HEK293T (cell line): ENCODE measurements around the gene SRSF10.

ENCODE experiments used
- CTCF ChIA-PET: fragments of 350-600 bp; formaldehyde crosslinking; extraction: SDS; loops from one replicate; lab custom pipeline; 2021; ENCODE audit warnings: antibody characterized with exemption, inconsistent platforms; lab: Yijun Ruan, JAX
- POLR2A ChIA-PET: fragments of 350-600 bp; formaldehyde crosslinking; extraction: SDS; loops from one replicate; lab custom pipeline; 2020; ENCODE audit warnings: antibody characterized with exemption, inconsistent platforms; lab: Yijun Ruan, JAX
- DNase-seq: peaks from one replicate; pipeline ENCODE4 v3.0.0; 2012; ENCODE audit warnings: mixed read lengths; ENCODE audit errors: extremely low spot score
- ARNT ChIP-seq: fragments of 450-650 bp; IDR thresholded peaks from 2 replicates; pipeline ENCODE4 v1.6.1; 2017; ENCODE audit warnings: mild to moderate bottlenecking
- BHLHE40 ChIP-seq: fragments of 450-650 bp; IDR thresholded peaks from 2 replicates; pipeline ENCODE4 v1.6.1; 2016; ENCODE audit warnings: mild to moderate bottlenecking, moderate library complexity, borderline replicate concordance
- CTBP1 ChIP-seq: fragments of 450-650 bp; IDR thresholded peaks from 2 replicates; pipeline ENCODE4 v1.6.1; 2016; ENCODE audit warnings: borderline replicate concordance
- ELF4 ChIP-seq: fragments of 450-650 bp; IDR thresholded peaks from 2 replicates; pipeline ENCODE4 v1.6.1; 2017; ENCODE audit warnings: antibody characterized with exemption
- FOXA1 ChIP-seq: fragments of 450-650 bp; IDR thresholded peaks from 2 replicates; pipeline ENCODE4 v1.6.1; 2016; ENCODE audit warnings: mild to moderate bottlenecking
- FOXK2 ChIP-seq: fragments of 450-650 bp; IDR thresholded peaks from 2 replicates; pipeline ENCODE4 v1.6.1; 2016; ENCODE audit warnings: mild to moderate bottlenecking
- FOXM1 ChIP-seq: fragments of 450-650 bp; IDR thresholded peaks from 2 replicates; pipeline ENCODE4 v1.6.1; 2017; ENCODE audit warnings: mild to moderate bottlenecking, borderline replicate concordance
- HDGF ChIP-seq: fragments of 450-650 bp; IDR thresholded peaks from 2 replicates; pipeline ENCODE4 v1.6.1; 2017; ENCODE audit warnings: antibody characterized with exemption, borderline replicate concordance
- L3MBTL2 ChIP-seq: fragments of 450-650 bp; conservative IDR thresholded peaks from 2 replicates; pipeline ENCODE4 v1.6.1; 2016; ENCODE audit warnings: mild to moderate bottlenecking
- LEF1 ChIP-seq: fragments of 450-650 bp; IDR thresholded peaks from 2 replicates; pipeline ENCODE4 v1.6.1; 2017; ENCODE audit warnings: mild to moderate bottlenecking, borderline replicate concordance
- NFRKB ChIP-seq: fragments of 450-650 bp; IDR thresholded peaks from 2 replicates; pipeline ENCODE4 v1.6.1; 2016; ENCODE audit warnings: mild to moderate bottlenecking, moderate library complexity
- SP1 ChIP-seq: fragments of 450-650 bp; IDR thresholded peaks from 2 replicates; pipeline ENCODE4 v1.6.1; 2017
- SUZ12 ChIP-seq: fragments of 450-650 bp; IDR thresholded peaks from 2 replicates; pipeline ENCODE4 v1.6.1; 2016; ENCODE audit warnings: mild to moderate bottlenecking
- TARDBP ChIP-seq: fragments of 450-650 bp; IDR thresholded peaks from 2 replicates; pipeline ENCODE4 v1.6.1; 2016
- ZNF384 ChIP-seq: fragments of 450-650 bp; IDR thresholded peaks from 2 replicates; pipeline ENCODE4 v1.6.1; 2016
- TF ChIP-seq, protein P1 (sequence below): fragments of 450-650 bp; IDR thresholded peaks from 2 replicates; pipeline ENCODE4 v1.6.1; 2016

SRSF10 gene

DNA sequence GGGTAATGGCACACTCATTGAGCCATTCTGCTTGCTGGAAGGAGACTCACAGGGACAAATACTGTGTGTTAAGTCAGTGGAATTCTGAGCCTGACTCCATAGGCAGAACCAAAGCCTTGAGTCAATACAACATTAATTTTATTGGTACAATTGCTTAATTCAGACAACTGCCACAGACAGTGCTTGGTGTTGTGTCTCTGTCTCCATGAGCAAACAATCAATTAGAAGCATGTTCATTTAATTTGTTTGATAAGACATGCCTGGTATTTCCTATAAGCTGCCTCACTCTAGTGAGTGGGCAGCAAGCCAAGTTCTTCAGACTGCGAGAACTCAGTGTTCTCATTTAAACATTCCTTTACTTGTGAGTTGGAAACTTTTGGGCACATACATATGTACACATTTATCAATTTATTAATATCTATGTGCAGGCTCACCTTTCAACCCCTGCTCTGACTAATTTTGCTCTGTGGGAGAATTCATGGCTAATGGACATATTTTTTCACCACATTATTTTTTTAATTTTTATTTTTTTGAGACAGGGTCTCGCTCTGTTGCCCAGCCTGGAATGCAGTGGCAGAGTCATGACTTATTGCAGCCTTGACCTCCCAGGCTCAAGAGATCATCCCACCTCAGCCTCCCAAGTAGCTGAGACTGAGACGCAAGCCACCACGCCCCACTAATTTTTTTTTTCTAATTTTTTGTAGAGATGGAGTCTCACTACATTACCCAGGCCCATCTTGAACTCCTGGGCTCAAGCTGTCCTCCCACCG is 4.5 kb upstream of the SRSF10 start:
- CTCF ChIA-PET, result interaction anchor here (1.0 kb wide), 1 partner anchor 8 kb away, joined by 5 read pairs; no protein-coding TSS in a partner anchor
- TF ChIP-seq, protein P1, sequence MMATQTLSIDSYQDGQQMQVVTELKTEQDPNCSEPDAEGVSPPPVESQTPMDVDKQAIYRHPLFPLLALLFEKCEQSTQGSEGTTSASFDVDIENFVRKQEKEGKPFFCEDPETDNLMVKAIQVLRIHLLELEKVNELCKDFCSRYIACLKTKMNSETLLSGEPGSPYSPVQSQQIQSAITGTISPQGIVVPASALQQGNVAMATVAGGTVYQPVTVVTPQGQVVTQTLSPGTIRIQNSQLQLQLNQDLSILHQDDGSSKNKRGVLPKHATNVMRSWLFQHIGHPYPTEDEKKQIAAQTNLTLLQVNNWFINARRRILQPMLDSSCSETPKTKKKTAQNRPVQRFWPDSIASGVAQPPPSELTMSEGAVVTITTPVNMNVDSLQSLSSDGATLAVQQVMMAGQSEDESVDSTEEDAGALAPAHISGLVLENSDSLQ, result no peak
- TF ChIP-seq SP1 (no peak), TARDBP (no peak), NFRKB (no peak), FOXA1 (no peak), HDGF (no peak), ARNT (no peak), FOXK2 (no peak), FOXM1 (no peak), ZNF384 (no peak), CTBP1 (no peak), SUZ12 (no peak), L3MBTL2 (no peak), BHLHE40 (no peak), ELF4 (no peak), LEF1 (no peak)
- POLR2A ChIA-PET, result no interaction called here
- DNase-seq, result no peak

DNA sequence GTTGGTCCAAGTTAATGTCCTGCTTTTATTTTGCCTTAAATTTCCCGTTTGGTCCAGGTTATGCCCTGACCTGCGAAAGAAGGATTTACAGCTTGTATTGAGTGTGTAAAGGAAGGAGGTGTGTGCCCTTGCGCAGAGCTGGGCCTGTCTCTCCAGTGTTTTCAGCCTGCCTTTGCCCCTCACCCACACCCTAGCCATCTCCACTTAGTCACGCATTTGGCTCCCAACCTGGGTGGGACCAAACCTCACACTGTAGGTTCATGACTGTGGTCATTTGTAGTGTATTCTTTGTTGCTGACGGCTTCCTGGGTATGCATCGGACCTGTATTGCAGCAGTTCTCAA is 572 bp upstream of the SRSF10 start:
- DNase-seq, result peak; percentile 48
- ChIA-PET POLR2A (interaction anchor here (0.6 to 3.1 kb wide), 23 partner anchors 8 to 156 kb away, joined by 3 to 23 read pairs (median 8); partner anchors contain the start of genes HMGCL, MYOM3 and PNRC2), CTCF (no interaction called here)
- no peak for TF ChIP-seq CTBP1
- TF ChIP-seq BHLHE40, result no peak
- no peak; the same call in 1 of the 2 replicates for TF ChIP-seq LEF1
- TF ChIP-seq ZNF384, result no peak
- TF ChIP-seq TARDBP, result no peak
- 0 out of 2 replicates have a peak, but pooled peaks have one; percentile 24 for TF ChIP-seq NFRKB
- no peak for TF ChIP-seq FOXM1
- TF ChIP-seq HDGF, result no peak
- no peak for TF ChIP-seq FOXA1
- TF ChIP-seq SUZ12, result no peak
- TF ChIP-seq FOXK2, result no peak
- no peak; the same call in 1 of the 2 replicates for TF ChIP-seq L3MBTL2
- peak; percentile 64 for TF ChIP-seq ARNT

DNA sequence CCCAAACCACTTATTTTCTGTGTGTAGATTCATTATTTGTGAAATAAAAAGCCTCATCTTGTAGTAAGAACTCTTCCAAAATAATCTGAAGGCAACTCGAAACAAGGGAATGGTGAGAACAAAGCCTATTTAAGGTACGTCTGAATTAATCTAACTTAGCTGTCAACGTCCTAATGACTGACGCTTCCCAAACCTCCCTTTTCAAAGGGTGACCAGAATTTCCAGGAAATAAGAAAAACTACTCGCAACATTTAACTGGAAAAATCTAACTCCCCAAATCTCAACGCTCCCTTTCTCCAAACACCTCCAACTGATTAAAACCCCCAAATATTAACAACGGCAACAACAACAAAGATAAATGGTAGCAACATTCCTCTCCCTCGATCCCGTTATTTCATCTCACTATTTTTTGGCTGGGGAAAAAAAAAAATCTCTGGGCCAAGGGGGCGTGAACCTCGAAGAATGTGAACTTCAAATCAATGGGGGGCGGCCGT is 693 bp downstream of the SRSF10 start:
- DNase-seq, result no peak
- TF ChIP-seq ZNF384 (peak; percentile 67), ARNT (no peak), TARDBP (no peak), FOXK2 (no peak), NFRKB (no peak), CTBP1 (no peak)
- TF ChIP-seq, protein P1, result peak; percentile 92
- ChIA-PET POLR2A (interaction anchor here (1.5 to 3.1 kb wide), 13 partner anchors 11 to 154 kb away, joined by 3 to 23 read pairs (median 10); partner anchors contain the start of genes HMGCL and PNRC2), CTCF (interaction anchor here (0.6 kb wide), 1 partner anchor 624 kb away, joined by 3 read pairs; no protein-coding TSS in a partner anchor)

DNA sequence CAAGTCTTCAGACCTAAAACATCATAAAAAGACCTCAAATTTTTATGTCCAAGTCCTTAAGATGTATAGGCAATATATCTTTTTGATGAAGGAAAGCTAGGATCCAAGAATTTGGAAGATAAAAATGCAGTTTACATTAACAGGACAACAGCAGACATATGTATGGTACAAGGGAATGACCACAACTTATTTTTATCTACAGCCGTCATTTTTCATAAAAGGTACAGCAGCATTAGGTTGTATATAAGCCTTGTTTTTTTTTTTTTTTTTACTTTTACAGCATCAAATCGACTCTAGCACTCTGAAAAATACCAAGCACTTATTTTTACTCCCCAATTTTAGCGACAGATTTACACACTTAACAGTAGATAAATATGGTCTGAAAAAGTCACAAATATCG is 1.3 kb downstream of the SRSF10 start:
- ChIA-PET POLR2A (interaction anchor here (2.0 to 3.1 kb wide), 4 partner anchors 11 to 43 kb away, joined by 8 to 23 read pairs (median 18); no protein-coding TSS in a partner anchor), CTCF (interaction anchor here (0.6 kb wide), 1 partner anchor 623 kb away, joined by 3 read pairs; no protein-coding TSS in a partner anchor)
- TF ChIP-seq BHLHE40, result no peak
- no peak for TF ChIP-seq FOXA1
- 0 out of 2 replicates have a peak, but pooled peaks have one; percentile 23 for TF ChIP-seq ZNF384
- DNase-seq, result no peak

DNA sequence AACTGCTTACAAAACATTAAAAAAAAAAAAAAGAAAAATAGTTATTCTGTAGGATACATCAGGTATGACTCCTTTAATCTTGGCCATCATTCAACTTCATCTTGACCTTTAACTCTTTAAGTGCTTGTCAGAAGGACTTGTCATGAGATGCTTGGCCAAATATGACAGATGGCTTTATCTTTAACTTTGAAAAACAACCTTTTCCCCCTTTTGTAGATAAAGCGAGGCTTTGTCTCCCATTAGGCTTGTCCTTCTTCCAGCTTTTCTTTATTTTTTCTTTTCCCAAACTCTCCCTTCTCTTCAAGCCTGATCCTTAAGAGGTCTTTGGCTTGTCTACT is 2.3 kb downstream of the SRSF10 start:
- DNase-seq, result no peak
- ChIA-PET POLR2A (no interaction called here), CTCF (no interaction called here)

More for the DNA sequence above, 2.3 kb downstream of the SRSF10 start:
- TF ChIP-seq, protein P1, result peak; percentile 67
- TF ChIP-seq NFRKB (no peak), SUZ12 (no peak), SP1 (no peak), ZNF384 (no peak)
